Aorta (tissue), 5 donors: ENCODE data around the gene IL18. TPM values are rescaled to one million over a fixed set of nuclear protein-coding genes. Genes with fewer than 3 reads are reported as not detected.

Experiments used
- ATAC-seq: fragments of 200-7000 bp; cut with Tn5 transposase; one replicate; pipeline ENCODE4 v1.9.1; 2022; ENCODE audit warnings: moderate library complexity; ENCODE audit not compliant: low FRiP score
- DNase-seq, 2 donors: peaks; one replicate each; pipeline ENCODE4 v3.0.0-alpha.2; 2020
- H3K27ac ChIP-seq, 2 donors: one replicate each; pipeline ENCODE4 v1.5.1; 2013; ENCODE audit warnings: low read length in 2 of 2, mild to moderate bottlenecking in 2 of 2, moderate library complexity in 2 of 2, control low read depth in 1 of 2, inconsistent platforms in 1 of 2, low read depth in 1 of 2
- H3K27me3 ChIP-seq, 2 donors: one replicate each; pipeline ENCODE4 v1.6.1; 2013; ENCODE audit warnings: control low read depth in 1 of 2, low read length in 1 of 2, mild to moderate bottlenecking in 1 of 2, moderate library complexity in 1 of 2; ENCODE audit not compliant: insufficient read depth in 2 of 2, control insufficient read depth in 1 of 2
- H3K36me3 ChIP-seq, 2 donors: one replicate each; pipeline ENCODE4 v1.6.1; 2013; ENCODE audit warnings: control low read depth in 1 of 2, low read length in 1 of 2, mild to moderate bottlenecking in 1 of 2; ENCODE audit not compliant: insufficient read depth in 2 of 2, control insufficient read depth in 1 of 2
- H3K4me1 ChIP-seq, 2 donors: one replicate each; pipeline ENCODE4 v1.6.1; 2013; ENCODE audit warnings: low read length in 2 of 2, control low read depth in 1 of 2, mild to moderate bottlenecking in 1 of 2, moderate library complexity in 1 of 2; ENCODE audit not compliant: insufficient read depth in 2 of 2, control insufficient read depth in 1 of 2
- H3K4me3 ChIP-seq, 2 donors: one replicate each; pipeline ENCODE4 v1.5.1; 2013; ENCODE audit warnings: low read length in 2 of 2, control low read depth in 1 of 2, mild to moderate bottlenecking in 1 of 2
- H3K9me3 ChIP-seq: one replicate; pipeline ENCODE4 v1.6.1; 2013; ENCODE audit warnings: mild to moderate bottlenecking, low read length; ENCODE audit not compliant: control insufficient read depth
- WGBS, 2 donors: extraction: QIAGEN DNeasy Blood & Tissue Kit; methylation state at CpG; one replicate each; pipeline ENCODE4 v1.1.7; 2013; 5-methylcytosine and 5-hydroxymethylcytosine counted together
- intact Hi-C, 2 donors: fragments of 100-400 bp; cut with DNase I; formaldehyde crosslinking; loops; one replicate each; pipeline versions ENCODE4 v1.14.2 to v1.15.0; 2022
- polyA plus RNA-seq, 2 donors: library from polyadenylated mRNA; stranded (reverse); fragments of 200-250 nt; gene quantifications; one replicate each; pipeline ENCODE4 v1.2.3, GENCODE V29; 2013
- total RNA-seq, 2 donors: library from RNA; stranded (reverse); fragmentation: NEBNext Ultra II Directional; extraction: Animal tissue kit (Norgen Biotek cat#: 25700); gene quantifications; one replicate each; pipeline ENCODE4 v1.2.1, GENCODE V29; 2021
- donor health status: healthy with polysubstance abuse.
- donor health status: Bipolar disorder and iron deficiency.
- donor health status: DM: no; HTN: no; CAD: no.
- donor health status: DM: no; HTN: no; CAD: no.
- donor health status: DM: yes; HTN: yes; CAD: no.

IL18 gene
- total and polyA plus RNA-seq, 4 donors, result 4.1 to 29.8 (median 14.1) TPM

- Histone ChIP-seq H3K36me3 (peaks cover 0 to 2% of the 10 kb centered on the region in 2 donors), H3K4me1 (no peaks in the 10 kb centered on the region), H3K4me3 (no peak overlapping the region), H3K27me3 (no peaks in the 10 kb centered on the region), H3K9me3 (no peaks in the 10 kb centered on the region), H3K27ac (no peak overlapping the region)
- intact Hi-C loops, result loop anchor here in 1 of 2 donors (5.0 kb wide), 1 partner anchor 65 kb away; no protein-coding TSS in a partner anchor
- no peak for DNase-seq
- ATAC-seq, result no peak
- 90 to 100% methylated on average over 1 to 4 of the region's 4 CpGs for WGBS, 2 donors
These were observed 13.7 kb upstream of the IL18 start for GRCh38 chr11:112177589-112177988.

- no peak for DNase-seq
- no peaks in the 10 kb centered on the region for H3K27me3 ChIP-seq
- 89 to 96% methylated on average over 1 of the region's 1 CpG for WGBS, 2 donors
- H3K9me3 ChIP-seq, result no peaks in the 10 kb centered on the region
- no peaks in the 10 kb centered on the region for H3K4me1 ChIP-seq
- no peak overlapping the region for H3K27ac ChIP-seq
- H3K36me3 ChIP-seq, result peaks cover 0 to 2% of the 10 kb centered on the region in 2 donors
- intact Hi-C loops, result loop anchor here in 1 of 2 donors (5.0 kb wide), 1 partner anchor 64 kb away; no protein-coding TSS in a partner anchor
- ATAC-seq, result no peak
- H3K4me3 ChIP-seq, result no peak overlapping the region
These were observed 12.2 kb upstream of the IL18 start for GRCh38 chr11:112176077-112176476.

GRCh38 chr11:112175599-112175952, 11.7 kb upstream of the IL18 start:
- intact Hi-C loops, result loop anchor here (2.0 to 5.0 kb wide), 2 partner anchors 63 kb away; no protein-coding TSS in a partner anchor
- 21 to 22% methylated on average over 4 of the region's 4 CpGs for WGBS, 2 donors
- Histone ChIP-seq H3K4me1 (no peaks in the 10 kb centered on the region), H3K36me3 (peaks cover 0 to 2% of the 10 kb centered on the region in 2 donors), H3K27me3 (no peaks in the 10 kb centered on the region), H3K9me3 (no peaks in the 10 kb centered on the region), H3K4me3 (peak overlapping the region in 1 of 2 donors; percentile 31), H3K27ac (no peak overlapping the region)
- ATAC-seq (no peak), DNase-seq (no peak)

GRCh38 chr11:112174789-112175598, 11.1 kb upstream of the IL18 start, which contains the start of gene BCO2:
BCO2 (plus strand) TSS chr11:112175512; CDS start chr11:112175602, 90 bp downstream.
- Histone ChIP-seq H3K9me3 (no peaks in the 10 kb centered on the region), H3K27ac (no peak within 1 kb of the TSS), H3K36me3 (peaks cover 0 to 2% of the 10 kb centered on the region in 2 donors), H3K4me3 (peak within 1 kb of the TSS; percentile 31 to 57), H3K27me3 (no peaks in the 10 kb centered on the region), H3K4me1 (no peaks in the 10 kb centered on the region)
- WGBS, 2 donors, result 1 to 3% methylated on average over 11 of the region's 11 CpGs
- ATAC-seq, result peak; percentile 97
- DNase-seq, result peak; percentile 90 to 91
- intact Hi-C loops, result loop anchor here (2.0 to 5.0 kb wide), 2 partner anchors 62 to 63 kb away; no protein-coding TSS in a partner anchor

GRCh38 chr11:112173152-112173551, 9.3 kb upstream of the IL18 start:
- ATAC-seq (no peak), DNase-seq (no peak)
- 52 to 56% methylated on average over 3 of the region's 3 CpGs for WGBS, 2 donors
- Histone ChIP-seq H3K4me1 (no peaks in the 10 kb centered on the region), H3K9me3 (no peaks in the 10 kb centered on the region), H3K4me3 (no peak overlapping the region), H3K27ac (no peak overlapping the region), H3K27me3 (no peaks in the 10 kb centered on the region), H3K36me3 (no peaks in the 10 kb centered on the region)
- intact Hi-C loops, result no loop called here

DNA sequence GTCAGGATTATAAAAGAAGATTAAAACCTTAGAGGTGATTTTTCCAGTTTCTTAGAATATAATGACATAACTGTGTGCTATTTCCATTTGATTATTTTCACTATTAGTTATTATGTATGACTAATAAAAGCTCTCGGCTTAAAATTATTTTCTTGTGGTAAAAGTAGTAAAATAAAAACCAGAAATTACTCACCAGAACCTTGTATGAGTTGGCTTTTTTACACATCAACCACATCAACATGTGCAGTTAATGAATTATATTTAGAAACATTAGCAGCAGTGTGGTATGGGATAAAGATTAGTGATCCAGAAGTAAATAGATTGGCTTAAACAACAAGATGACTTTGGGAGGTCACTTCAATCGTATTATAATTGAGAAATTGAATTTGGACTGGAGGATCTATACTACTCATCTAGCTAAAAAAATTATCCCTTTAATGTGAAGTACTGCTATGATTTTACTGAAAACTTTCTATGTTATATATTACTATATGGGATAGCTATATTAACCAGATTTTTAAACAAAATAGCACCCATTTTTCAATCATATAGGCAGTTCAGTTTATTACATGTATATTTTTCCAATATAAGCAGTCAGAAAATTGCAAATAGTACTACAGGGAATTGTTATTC, 8.6 kb upstream of the IL18 start:
- H3K27ac ChIP-seq, result no peak overlapping the region
- no peaks in the 10 kb centered on the region for H3K4me1 ChIP-seq
- intact Hi-C loops, result no loop called here
- no peaks in the 10 kb centered on the region for H3K9me3 ChIP-seq
- H3K4me3 ChIP-seq, result no peak overlapping the region
- 39 to 45% methylated on average over 2 of the region's 2 CpGs for WGBS, 2 donors
- DNase-seq, result no peak
- no peaks in the 10 kb centered on the region for H3K36me3 ChIP-seq
- no peaks in the 10 kb centered on the region for H3K27me3 ChIP-seq
- no peak for ATAC-seq

GRCh38 chr11:112167145-112167544, 3.3 kb upstream of the IL18 start, which contains the start of gene TEX12:
TEX12 (plus strand) TSS chr11:112167372; CDS start chr11:112169269, 1,897 bp downstream.
- no peaks in the 10 kb centered on the region for H3K27me3 ChIP-seq
- WGBS, 2 donors, result 73 to 75% methylated on average over 25 of the region's 25 CpGs

GRCh38 chr11:112166562-112166961, 2.7 kb upstream of the IL18 start:
- H3K4me1 ChIP-seq, result no peaks in the 10 kb centered on the region
- H3K9me3 ChIP-seq, result no peaks in the 10 kb centered on the region
- H3K27me3 ChIP-seq, result no peaks in the 10 kb centered on the region
- 68 to 79% methylated on average over 8 of the region's 8 CpGs for WGBS, 2 donors
- intact Hi-C loops, result no loop called here
- H3K4me3 ChIP-seq, result no peak overlapping the region
- H3K36me3 ChIP-seq, result no peaks in the 10 kb centered on the region
- no peak overlapping the region for H3K27ac ChIP-seq
- ATAC-seq (peak; percentile 56), DNase-seq (no peak)

More at GRCh38 chr11:112167145-112167544, 3.3 kb upstream of the IL18 start, which contains the start of gene TEX12:
- no peak within 1 kb of the TSS for H3K4me3 ChIP-seq
- H3K9me3 ChIP-seq, result no peaks in the 10 kb centered on the region
- H3K36me3 ChIP-seq, result no peaks in the 10 kb centered on the region
- H3K4me1 ChIP-seq, result no peaks in the 10 kb centered on the region
- DNase-seq, result no peak
- H3K27ac ChIP-seq, result no peak within 1 kb of the TSS
- intact Hi-C loops, result no loop called here
- no peak for ATAC-seq
